ENCODE data around the gene SRBD1. TPM values are rescaled to one million over a fixed set of nuclear protein-coding genes. Genes with fewer than 3 reads are reported as not detected.

The SRBD1 gene
- total RNA-seq, 1 experiment from 2014 or later, result 5.8 TPM

GRCh38 chr2:45353879-45354278, 257.2 kb downstream of the SRBD1 start:
- Histone ChIP-seq H3K36me3 (no peaks in the 10 kb centered on the region), H3K4me3 (no peak overlapping the region), H3K27me3 (no peaks in the 10 kb centered on the region), H3K9me3 (no peaks in the 10 kb centered on the region; the same call in 1 of the 2 replicates)
- peak; percentile 79 for DNase-seq

GRCh38 chr2:45352506-45352905, 258.6 kb downstream of the SRBD1 start:
- Histone ChIP-seq H3K36me3 (no peaks in the 10 kb centered on the region), H3K27me3 (no peaks in the 10 kb centered on the region), H3K4me3 (no peak overlapping the region), H3K9me3 (no peaks in the 10 kb centered on the region; the same call in 1 of the 2 replicates)
- DNase-seq, result no peak

- DNase-seq, result no peak
- H3K27me3 ChIP-seq, result no peaks in the 10 kb centered on the region
- H3K9me3 ChIP-seq, result no peaks in the 10 kb centered on the region
- H3K36me3 ChIP-seq, result no peaks in the 10 kb centered on the region
- no peak overlapping the region for H3K4me3 ChIP-seq
These were observed 265.5 kb downstream of the SRBD1 start for GRCh38 chr2:45345331-45346234.

GRCh38 chr2:45344502-45344901, 266.6 kb downstream of the SRBD1 start:
- Histone ChIP-seq H3K9me3 (no peaks in the 10 kb centered on the region), H3K27me3 (no peaks in the 10 kb centered on the region), H3K4me3 (no peak overlapping the region), H3K36me3 (no peaks in the 10 kb centered on the region)
- DNase-seq, result no peak

GRCh38 chr2:45344071-45344470, 267.0 kb downstream of the SRBD1 start:
- Histone ChIP-seq H3K4me3 (no peak overlapping the region), H3K9me3 (no peaks in the 10 kb centered on the region), H3K36me3 (no peaks in the 10 kb centered on the region), H3K27me3 (no peaks in the 10 kb centered on the region)
- no peak for DNase-seq

GRCh38 chr2:45343251-45344017, 267.6 kb downstream of the SRBD1 start:
- Histone ChIP-seq H3K36me3 (no peaks in the 10 kb centered on the region), H3K9me3 (no peaks in the 10 kb centered on the region), H3K27me3 (no peaks in the 10 kb centered on the region), H3K4me3 (no peak overlapping the region)
- no peak for DNase-seq

GRCh38 chr2:45340318-45340717, 270.7 kb downstream of the SRBD1 start:
- H3K9me3 ChIP-seq, result no peaks in the 10 kb centered on the region

GRCh38 chr2:45339253-45339652, 271.8 kb downstream of the SRBD1 start:
- H3K4me3 ChIP-seq, result no peak overlapping the region
- no peak for DNase-seq
- no peaks in the 10 kb centered on the region for H3K27me3 ChIP-seq
- H3K9me3 ChIP-seq, result no peaks in the 10 kb centered on the region
- no peaks in the 10 kb centered on the region for H3K36me3 ChIP-seq

More at GRCh38 chr2:45340318-45340717, 270.7 kb downstream of the SRBD1 start:
- DNase-seq, result no peak
- Histone ChIP-seq H3K36me3 (no peaks in the 10 kb centered on the region), H3K4me3 (no peak overlapping the region), H3K27me3 (no peaks in the 10 kb centered on the region)

Other genes starting within 250 kb of the SRBD1 start
- gene PRKCE, start 40.4 kb upstream of the SRBD1 start, total RNA-seq (2014; rRNA removed; shearing (Covaris generic); ENCODE audit: low replicate concordance), result 7.9 and 16.9 TPM in 2 replicates